AG04449 (cell line): ENCODE measurements around the gene IGFBP6.
A peak's percentile ranks its signal among the peaks of the same experiment; 100 is the strongest.

ENCODE experiments used
- CTCF ChIA-PET: fragments of 350-600 bp; formaldehyde crosslinking; extraction: SDS; loops from one replicate; lab custom pipeline; 2021; ENCODE audit warnings: antibody characterized with exemption; lab: Yijun Ruan, JAX
- POLR2A ChIA-PET: fragments of 400-600, 350-600 bp; formaldehyde crosslinking; extraction: SDS; loops from one replicate; lab custom pipeline; 2020; ENCODE audit warnings: antibody characterized with exemption, inconsistent platforms; lab: Yijun Ruan, JAX
- DNase-seq: peaks from one replicate; pipeline ENCODE4 v3.0.0-alpha.2; 2010; ENCODE audit warnings: low read depth, low spot score
- H3K4me3 ChIP-seq: 2 replicates; pipeline ENCODE4 v1.5.1; 2011; ENCODE audit warnings: low read depth, mild to moderate bottlenecking, control low read depth, low read length
- TF ChIP-seq, protein P1 (sequence below): IDR thresholded peaks from one replicate; pipeline ENCODE4 v1.5.1; 2011; ENCODE audit warnings: mild to moderate bottlenecking, moderate library complexity, low read length, control low read depth, inconsistent platforms; ENCODE audit not compliant: insufficient read depth; ENCODE audit errors: missing control alignments

The IGFBP6 gene

DNA sequence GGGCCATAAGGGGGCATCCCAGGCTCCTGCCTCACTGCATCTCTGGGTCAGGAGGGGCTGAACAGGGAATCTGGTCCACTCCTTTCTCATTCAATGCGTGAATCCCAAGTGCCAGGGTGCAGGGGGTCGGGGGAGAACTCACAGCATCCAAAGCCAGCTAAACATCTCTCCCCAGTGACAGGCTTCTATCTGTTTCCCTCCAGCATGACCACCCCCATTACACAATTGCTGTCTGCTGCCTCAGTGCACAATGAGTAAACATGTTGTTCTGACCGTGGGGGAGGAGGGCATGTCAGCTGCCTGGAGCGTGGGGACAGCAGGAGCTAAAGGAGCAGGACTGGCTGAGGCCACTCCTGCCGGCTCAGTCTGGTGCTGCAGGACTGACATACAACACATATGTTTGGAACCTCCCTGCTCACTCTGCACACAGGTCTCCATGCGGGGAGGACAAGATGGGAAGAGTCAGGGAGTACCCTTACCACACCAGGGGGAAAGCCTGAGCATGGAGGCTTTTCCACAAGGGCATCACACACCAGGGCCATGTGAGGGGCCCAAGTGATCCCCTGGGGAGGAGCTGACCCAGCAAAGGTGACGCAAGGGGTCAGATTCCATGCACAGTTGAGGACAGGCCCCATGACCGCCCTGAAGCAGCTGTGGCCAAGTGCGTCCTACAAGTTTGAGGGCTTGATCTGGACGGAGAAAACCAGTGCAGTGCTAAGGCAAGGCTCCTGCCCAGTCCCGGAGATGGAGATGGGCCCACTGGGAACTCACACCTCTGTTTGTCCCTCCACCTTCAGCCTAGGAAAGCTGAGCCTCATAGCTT, 46.2 kb upstream of the IGFBP6 start:
- no peak for DNase-seq
- peak overlapping the region; percentile 66 for H3K4me3 ChIP-seq
- TF ChIP-seq, protein P1, sequence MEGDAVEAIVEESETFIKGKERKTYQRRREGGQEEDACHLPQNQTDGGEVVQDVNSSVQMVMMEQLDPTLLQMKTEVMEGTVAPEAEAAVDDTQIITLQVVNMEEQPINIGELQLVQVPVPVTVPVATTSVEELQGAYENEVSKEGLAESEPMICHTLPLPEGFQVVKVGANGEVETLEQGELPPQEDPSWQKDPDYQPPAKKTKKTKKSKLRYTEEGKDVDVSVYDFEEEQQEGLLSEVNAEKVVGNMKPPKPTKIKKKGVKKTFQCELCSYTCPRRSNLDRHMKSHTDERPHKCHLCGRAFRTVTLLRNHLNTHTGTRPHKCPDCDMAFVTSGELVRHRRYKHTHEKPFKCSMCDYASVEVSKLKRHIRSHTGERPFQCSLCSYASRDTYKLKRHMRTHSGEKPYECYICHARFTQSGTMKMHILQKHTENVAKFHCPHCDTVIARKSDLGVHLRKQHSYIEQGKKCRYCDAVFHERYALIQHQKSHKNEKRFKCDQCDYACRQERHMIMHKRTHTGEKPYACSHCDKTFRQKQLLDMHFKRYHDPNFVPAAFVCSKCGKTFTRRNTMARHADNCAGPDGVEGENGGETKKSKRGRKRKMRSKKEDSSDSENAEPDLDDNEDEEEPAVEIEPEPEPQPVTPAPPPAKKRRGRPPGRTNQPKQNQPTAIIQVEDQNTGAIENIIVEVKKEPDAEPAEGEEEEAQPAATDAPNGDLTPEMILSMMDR = peak; percentile 5
- POLR2A ChIA-PET = interaction anchor here (0.8 to 1.8 kb wide), 4 partner anchors 8 to 294 kb away, joined by 3 to 4 read pairs (median 3); partner anchors contain the start of gene SPRYD3
- CTCF ChIA-PET = interaction anchor here (0.8 to 6.5 kb wide), 9 partner anchors 9 to 134 kb away, joined by 3 to 92 read pairs (median 3); partner anchors contain the start of gene SPRYD3

DNA sequence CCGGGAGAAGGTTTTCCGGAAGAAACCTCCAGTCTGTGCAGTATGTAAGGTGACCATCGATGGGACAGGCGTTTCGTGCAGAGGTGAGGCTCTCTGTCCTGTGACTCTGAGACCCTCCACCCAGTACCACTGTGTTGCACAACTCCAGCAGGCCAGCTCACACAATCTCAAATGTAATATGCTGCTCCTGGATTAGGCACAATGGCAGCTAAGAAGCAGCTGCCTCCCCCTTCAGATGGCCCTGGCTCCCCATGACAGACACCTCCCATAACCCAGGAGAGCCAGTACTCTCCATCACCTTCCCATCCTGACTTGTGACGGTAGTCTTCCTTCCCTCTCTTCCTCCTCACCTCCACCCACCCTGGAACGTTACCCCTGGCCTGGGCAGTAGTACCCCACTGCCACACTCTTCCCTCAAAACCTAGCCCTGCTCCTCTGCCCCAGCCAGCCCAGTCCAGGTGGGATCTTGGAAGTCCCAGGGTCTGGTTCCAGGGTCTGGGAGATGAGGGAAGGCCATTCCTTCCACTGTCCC, 45.5 kb upstream of the IGFBP6 start:
- H3K4me3 ChIP-seq = peak overlapping the region; percentile 66
- CTCF ChIA-PET = interaction anchor here (0.8 to 6.5 kb wide), 5 partner anchors 12 to 133 kb away, joined by 3 to 92 read pairs (median 4); no protein-coding TSS in a partner anchor
- POLR2A ChIA-PET = interaction anchor here (1.3 to 1.8 kb wide), 3 partner anchors 8 to 27 kb away, joined by 3 to 4 read pairs (median 3); partner anchors contain the start of gene SPRYD3
- TF ChIP-seq, protein P1 = no peak
- DNase-seq = no peak

DNA sequence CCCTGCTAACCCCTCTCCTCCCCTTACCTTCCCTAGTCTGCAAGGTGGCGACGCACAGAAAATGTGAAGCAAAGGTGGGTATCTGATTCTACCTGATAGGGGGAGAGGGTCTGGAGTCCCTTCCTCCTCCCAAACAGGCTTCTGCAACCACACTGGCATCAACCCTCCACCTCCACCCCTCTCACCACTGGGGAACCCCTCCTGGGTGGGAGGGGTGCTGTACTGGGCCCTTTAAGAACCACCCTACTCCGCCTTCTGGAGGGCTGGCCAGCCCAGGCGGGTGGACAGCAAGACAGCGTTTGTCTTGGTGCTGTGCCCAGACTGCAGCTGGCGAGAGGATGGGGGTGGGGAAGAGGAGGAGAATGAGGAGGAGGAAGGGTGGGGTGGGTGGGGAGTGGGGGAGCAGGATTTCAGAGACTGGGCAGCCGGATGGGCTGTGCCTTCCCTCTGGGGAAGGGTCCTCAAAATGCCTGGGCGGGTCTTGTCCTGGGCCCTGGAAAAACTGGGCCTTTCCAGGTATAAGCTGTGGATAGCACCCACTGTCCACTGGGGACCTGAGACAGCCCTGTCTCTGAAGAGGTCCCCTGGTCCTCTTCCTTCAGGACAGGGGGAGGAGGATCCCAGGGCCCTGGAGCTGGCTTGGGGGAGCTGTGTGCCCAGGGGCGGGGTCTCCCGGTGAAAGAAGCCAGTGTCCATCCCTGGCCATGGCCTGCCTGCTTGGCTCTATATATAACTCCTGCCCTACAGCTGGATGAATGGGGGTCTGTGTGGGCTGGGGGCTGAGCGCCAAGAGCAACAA, 44.8 kb upstream of the IGFBP6 start:
- ChIA-PET POLR2A (interaction anchor here (1.0 to 4.1 kb wide), 4 partner anchors 9 to 27 kb away, joined by 3 to 19 read pairs (median 4); partner anchors contain the start of gene SPRYD3), CTCF (interaction anchor here (0.7 to 6.9 kb wide), 9 partner anchors 8 to 269 kb away, joined by 3 to 143 read pairs (median 5); partner anchors contain the start of genes AAAS and IGFBP6)
- peak overlapping the region; percentile 24 for H3K4me3 ChIP-seq
- TF ChIP-seq, protein P1 = no peak
- DNase-seq = no peak

DNA sequence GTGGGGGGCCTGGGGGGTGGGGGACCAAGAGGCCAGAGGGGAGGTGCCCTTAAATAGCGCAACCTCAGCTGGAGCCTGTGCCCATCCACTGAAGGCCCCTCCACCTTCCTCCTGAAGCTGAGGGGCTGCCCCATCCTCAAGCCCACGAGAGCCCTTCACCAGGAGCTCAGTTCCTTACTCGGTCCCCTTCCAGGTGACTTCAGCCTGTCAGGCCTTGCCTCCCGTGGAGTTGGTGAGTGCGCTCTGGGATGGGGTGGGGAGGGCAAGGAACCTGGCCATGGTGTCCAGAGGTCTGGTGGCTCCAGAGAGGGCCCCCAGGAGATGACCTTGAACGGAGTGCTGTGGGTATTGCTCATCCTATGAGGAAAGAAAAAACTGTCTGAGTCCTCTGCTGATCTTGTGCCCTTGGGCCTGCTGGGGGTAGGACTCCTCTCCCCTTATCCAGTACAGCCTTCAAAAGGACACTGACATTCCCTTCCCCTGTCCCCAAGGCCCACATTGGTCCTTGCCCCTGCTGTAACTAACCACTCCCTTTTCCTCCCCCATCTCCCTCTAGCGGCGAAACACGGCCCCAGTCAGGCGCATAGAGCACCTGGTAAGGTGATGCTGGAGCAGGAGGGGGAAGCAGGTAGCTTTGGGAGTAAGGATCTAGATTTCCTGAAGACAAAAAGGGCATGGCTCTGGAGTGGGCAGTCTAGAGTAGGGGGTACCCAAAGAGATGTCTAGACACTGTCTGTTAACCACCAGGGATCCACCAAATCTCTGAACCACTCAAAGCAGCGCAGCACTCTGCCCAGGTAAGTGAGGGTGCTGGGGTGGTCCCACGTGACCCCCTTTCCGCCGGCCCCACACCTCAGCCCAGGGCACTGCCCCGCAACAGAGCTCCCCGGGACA, 44.0 kb upstream of the IGFBP6 start:
- no peak for DNase-seq
- TF ChIP-seq, protein P1 = peak; percentile 68
- ChIA-PET CTCF (interaction anchor here (0.7 to 6.9 kb wide), 14 partner anchors 8 to 268 kb away, joined by 3 to 143 read pairs (median 6); partner anchors contain the start of genes AAAS and IGFBP6), POLR2A (interaction anchor here (1.0 to 4.1 kb wide), 3 partner anchors 8 to 26 kb away, joined by 4 to 19 read pairs (median 7); partner anchors contain the start of gene SPRYD3)
- peak overlapping the region; percentile 49 for H3K4me3 ChIP-seq
